Heart left ventricle (tissue), 16 donors: Measurements from ENCODE around the gene PNKP. TPM values are rescaled to one million over a fixed set of nuclear protein-coding genes. Genes with fewer than 3 reads are reported as not detected.
A peak's percentile ranks its signal among the peaks of the same experiment; 100 is the strongest.

Source experiments
- ATAC-seq, 4 donors: fragments of 200-7000 bp; cut with Tn5 transposase; one replicate each; pipeline ENCODE4 v1.9.1; 2020 to 2022; ENCODE audit warnings: moderate library complexity in 4 of 4, mild to moderate bottlenecking in 3 of 4, moderate number of reproducible peaks in 1 of 4
- DNase-seq, 5 donors: peaks; one replicate each; pipeline ENCODE4 v3.0.0-alpha.2; 2020
- H3K27ac ChIP-seq, 12 donors: fragments of 200-600 bp; sonication (generic) in 4 of 12; one replicate each; pipeline versions ENCODE4 v1.5.0 to v1.8.0; 2016 to 2022; ENCODE audit warnings: mild to moderate bottlenecking in 2 of 12
- H3K27me3 ChIP-seq, 9 donors: fragments of 200-600 bp; sonication (generic) in 2 of 9; one replicate each; pipeline versions ENCODE4 v1.5.1 to v1.8.0; 2016 to 2022; ENCODE audit warnings: mild to moderate bottlenecking in 3 of 9
- H3K36me3 ChIP-seq, 9 donors: fragments of 200-600 bp; sonication (generic) in 2 of 9; one replicate each; pipeline versions ENCODE4 v1.5.0 to v1.8.0; 2018 to 2022; ENCODE audit warnings: mild to moderate bottlenecking in 2 of 9
- H3K4me1 ChIP-seq, 12 donors: fragments of 200-600 bp; sonication (generic) in 4 of 12; one replicate each; pipeline versions ENCODE4 v1.5.0 to v1.8.0; 2016 to 2022; ENCODE audit warnings: mild to moderate bottlenecking in 3 of 12
- H3K4me3 ChIP-seq, 12 donors: fragments of 200-600 bp; sonication (generic) in 4 of 12; one replicate each; pipeline versions ENCODE4 v1.5.0 to v1.8.0; 2017 to 2022; ENCODE audit warnings: mild to moderate bottlenecking in 9 of 12, moderate library complexity in 4 of 12
- H3K9me3 ChIP-seq, 12 donors: fragments of 200-600 bp; sonication (generic) in 4 of 12; one replicate each; pipeline versions ENCODE4 v1.5.0 to v1.8.0; 2016 to 2022; ENCODE audit warnings: mild to moderate bottlenecking in 1 of 12
- CTCF ChIP-seq, 12 donors: fragments of 200-600 bp; sonication (generic) in 4 of 12; IDR thresholded peaks; one replicate each; pipeline versions ENCODE4 v1.5.0 to v1.8.0; 2018 to 2022; ENCODE audit warnings: antibody characterized with exemption in 12 of 12, mild to moderate bottlenecking in 5 of 12
- POLR2A ChIP-seq, 2 donors: fragments of 450-650 bp; IDR thresholded peaks; one replicate each; pipeline ENCODE4 v1.6.1; 2017; ENCODE audit warnings: antibody characterized with exemption in 2 of 2, mild to moderate bottlenecking in 2 of 2, moderate library complexity in 2 of 2
- WGBS, 4 donors: extraction: QIAGEN DNeasy Blood & Tissue Kit in 2 of 4; methylation state at CpG; one replicate each; pipeline versions ENCODE4 v1.1.5 to v1.1.7; 2013 to 2018; 5-methylcytosine and 5-hydroxymethylcytosine counted together
- intact Hi-C, 10 donors: fragments of 100-400 bp; cut with DNase I; formaldehyde crosslinking; loops; one replicate each; pipeline versions ENCODE4 v1.11.1 to v1.14.2; 2022
- polyA plus RNA-seq, 2 donors: library from polyadenylated mRNA; stranded (reverse); fragments of 200-250 nt; gene quantifications; one replicate each; pipeline ENCODE4 v1.2.3, GENCODE V29; 2013
- total RNA-seq, 9 donors: library from RNA; depleted of rRNA in 2 of 9; stranded (reverse); fragments of >200 nt in 2 of 9; fragmentation: NEBNext Ultra II Directional in 3 of 9; extraction: Animal tissue kit (Norgen Biotek cat#: 25700) in 3 of 9; gene quantifications; one replicate each; pipeline versions ENCODE4 v1.1.0 to v1.2.4, GENCODE V29; 2016 to 2023
- donor health status: ischemic (EF 13 %, LVEDD 7.1; RV severe dilation, severe dysfunction).
- donor health status: healthy with polysubstance abuse.
- donor health status: DM: no; HTN: yes; CAD: no.
- donor health status: DM: no; HTN: no; CAD: no.
- donor health status: ischemic (EF 25% LVEDD 6.9; RV normal size, moderate dysfunction).
- donor health status: ischemic (EF 25% LVEDD 5.7; RV mildly dilated, moderate dysfunction).
- donor health status: healthy.
- donor health status: DM: yes; HTN: yes; CAD: no.
- donor health status: ischemic (EF 35%, LVEDD 5.7; RV mildly dilated, moderate dysfunction).
- donor health status: nonischemic (EF 11% LVEDD 7.7; RV severe dilation, severe dysfunction).
- donor health status: DM: yes; HTN: yes; CAD: no.
- donor health status: PGD.
- donor health status: ischemic (EF 29% LVEDD 5.4; RV normal size, mild dysfunction).
- donor health status: nonischemic (EF 23%, LVEDD 6.1; RV moderate dilation, normal function).

The PNKP gene
- total and polyA plus RNA-seq, 11 donors = 26.6 to 57.0 (median 36.8) TPM

- Histone ChIP-seq H3K27ac (no peak overlapping the region), H3K4me1 (peaks cover 0 to 29% (median 6%) of the 10 kb centered on the region in 12 donors), H3K9me3 (no peaks in the 10 kb centered on the region), H3K27me3 (no peaks in the 10 kb centered on the region), H3K36me3 (peaks cover 0 to 88% (median 80%) of the 10 kb centered on the region in 9 donors), H3K4me3 (no peak overlapping the region)
- 83 to 88% (median 87%) methylated on average over 24 to 37 of the region's 37 CpGs for WGBS, 4 donors
- TF ChIP-seq CTCF (IDR thresholded peaks at IDR 0.05) (no peak), POLR2A (IDR thresholded peaks at IDR 0.05) (no peak)
- ATAC-seq (peak in 1 of 4 donors; percentile 1), DNase-seq (peak in 1 of 5 donors; percentile 22)
- intact Hi-C loops = loop anchor here in 2 of 10 donors (5.0 kb wide), 1 partner anchor 36 kb away; no protein-coding TSS in a partner anchor
These were observed 9.0 kb downstream of the PNKP start for GRCh38 chr19:49858088-49858985.

GRCh38 chr19:49857838-49858087 lies 9.6 kb downstream of the PNKP start:
- H3K36me3 ChIP-seq = peaks cover 0 to 82% (median 75%) of the 10 kb centered on the region in 9 donors
- no peak overlapping the region for H3K27ac ChIP-seq
- ATAC-seq (no peak), DNase-seq (peak in 1 of 5 donors; percentile 22)
- peaks cover 0 to 34% (median 10%) of the 10 kb centered on the region in 12 donors for H3K4me1 ChIP-seq
- intact Hi-C loops = loop anchor here in 2 of 10 donors (5.0 kb wide), 1 partner anchor 35 kb away; no protein-coding TSS in a partner anchor
- no peak overlapping the region for H3K4me3 ChIP-seq
- TF ChIP-seq CTCF (IDR thresholded peaks at IDR 0.05) (no peak), POLR2A (IDR thresholded peaks at IDR 0.05) (no peak)
- H3K9me3 ChIP-seq = no peaks in the 10 kb centered on the region
- no peaks in the 10 kb centered on the region for H3K27me3 ChIP-seq
- 62 to 87% (median 85%) methylated on average over 2 to 5 of the region's 5 CpGs; no CpG with 5 or more reads in 1 of the 4 donors for WGBS, 4 donors

GRCh38 chr19:49857061-49857837 lies 10.1 kb downstream of the PNKP start:
- no peak for TF ChIP-seq CTCF (IDR thresholded peaks at IDR 0.05)
- no peak for TF ChIP-seq POLR2A (IDR thresholded peaks at IDR 0.05)
- WGBS, 4 donors = 90 to 93% (median 92%) methylated on average over 19 to 26 of the region's 26 CpGs
- H3K9me3 ChIP-seq = no peaks in the 10 kb centered on the region
- peaks cover 0 to 79% (median 74%) of the 10 kb centered on the region in 9 donors for H3K36me3 ChIP-seq
- no peak for ATAC-seq
- intact Hi-C loops = loop anchor here in 2 of 10 donors (5.0 kb wide), 1 partner anchor 35 kb away; no protein-coding TSS in a partner anchor
- H3K27ac ChIP-seq = no peak overlapping the region
- peaks cover 2 to 34% (median 16%) of the 10 kb centered on the region in 12 donors for H3K4me1 ChIP-seq
- peak in 1 of 5 donors; percentile 27 for DNase-seq
- no peaks in the 10 kb centered on the region for H3K27me3 ChIP-seq
- H3K4me3 ChIP-seq = no peak overlapping the region
